Measurements from ENCODE around the gene FGF16. TPM values are rescaled to one million over a fixed set of nuclear protein-coding genes. Genes with fewer than 3 reads are reported as not detected.
A peak's percentile ranks its signal among the peaks of the same experiment; 100 is the strongest.
"Not testable (repeated sequence)": the region's sequence is repeated elsewhere in the genome, so short reads cannot be mapped to it uniquely, and the experiment has no call there.

The FGF16 gene
- total RNA-seq: not detected
- under 1 TPM in 1 of 2 donors, not detected in 1; 0.02 TPM for polyA plus RNA-seq
- long read RNA-seq, donor 1: 0 reads
- long read RNA-seq, donor 2: 0 reads
- long read RNA-seq, donor 3: 0 reads
- long read RNA-seq, donor 4: 0 reads
- long read RNA-seq, donor 5, partial matches to known transcripts: 0 of 1 reads
- long read RNA-seq, donor 5, other reads (novel, unspliced or antisense): 0 of 1 reads

DNA sequence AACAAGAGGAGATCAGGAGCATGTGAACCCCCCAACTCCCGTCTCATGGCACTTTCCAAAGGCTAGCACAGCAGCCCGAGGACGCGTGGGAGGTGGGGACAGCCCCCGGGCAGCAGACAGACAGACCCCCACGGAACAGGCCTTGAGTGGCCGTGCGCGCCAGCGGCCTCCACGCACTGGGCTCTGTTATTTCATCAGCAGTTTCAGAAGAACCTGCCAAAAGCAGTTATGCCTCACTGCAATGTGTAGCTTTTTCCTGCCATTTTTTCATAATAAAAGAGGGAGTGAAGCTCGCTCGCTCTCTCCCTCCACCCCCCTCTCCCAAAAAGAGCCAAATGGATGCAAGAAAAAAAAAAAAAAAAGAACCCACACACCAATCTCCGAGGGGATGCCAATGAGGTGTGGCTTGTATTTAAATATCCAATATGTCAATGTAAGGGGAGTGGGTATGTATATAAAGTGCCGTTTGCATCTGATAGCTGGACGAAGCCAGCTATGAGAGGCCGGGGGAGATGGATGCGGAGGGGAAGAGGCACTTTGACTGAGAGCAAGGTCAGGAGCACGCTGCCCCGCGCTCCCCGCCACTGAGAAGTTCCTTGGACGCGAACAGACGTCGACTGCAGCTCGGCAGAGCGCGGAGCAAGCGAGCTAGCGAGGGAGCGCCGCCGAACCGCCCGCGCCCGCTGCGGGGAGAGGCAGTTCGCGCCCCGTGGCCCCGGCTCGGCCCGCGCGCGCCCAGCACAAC lies at the start of gene FGF16:
FGF16 (plus strand) TSS at position 482 of the 745 bp plus-strand sequence. CDS start 286 bp downstream, outside the sequence.
- 11 to 38% methylated on average over 17 to 48 of the region's 48 CpGs for WGBS, 2 donors
- Histone ChIP-seq H3K9me3 (ENCODE audit: control insufficient read depth in 4 of 4, insufficient read depth in 3 of 4, low read length in 3 of 4) (no peaks in the 10 kb centered on the region), H3K27me3 (ENCODE audit: control insufficient read depth in 3 of 3, insufficient read depth in 3 of 3, low read length in 2 of 3) (no peaks in the 10 kb centered on the region), H3K36me3 (ENCODE audit: control insufficient read depth in 4 of 4, insufficient read depth in 4 of 4, low read length in 4 of 4) (no peaks in the 10 kb centered on the region), H3K4me1 (ENCODE audit: control insufficient read depth in 5 of 5, insufficient read depth in 5 of 5, low read length in 5 of 5) (peaks cover 0 to 15% (median 0%) of the 10 kb centered on the region in 5 donors), H3K9ac (ENCODE audit: insufficient read depth in 1 of 2, low read length in 2 of 2) (no peak within 1 kb of the TSS), H3K27ac (ENCODE audit: low read depth in 1 of 2, low read length in 1 of 2) (no peak within 1 kb of the TSS), H3K4me3 (no peak within 1 kb of the TSS)
- DNase-seq (peak in 2 of 3 donors; percentile 34 to 52), ATAC-seq (ENCODE audit: insufficient read depth, low FRiP score) (no peak)
- TF ChIP-seq, protein P1, sequence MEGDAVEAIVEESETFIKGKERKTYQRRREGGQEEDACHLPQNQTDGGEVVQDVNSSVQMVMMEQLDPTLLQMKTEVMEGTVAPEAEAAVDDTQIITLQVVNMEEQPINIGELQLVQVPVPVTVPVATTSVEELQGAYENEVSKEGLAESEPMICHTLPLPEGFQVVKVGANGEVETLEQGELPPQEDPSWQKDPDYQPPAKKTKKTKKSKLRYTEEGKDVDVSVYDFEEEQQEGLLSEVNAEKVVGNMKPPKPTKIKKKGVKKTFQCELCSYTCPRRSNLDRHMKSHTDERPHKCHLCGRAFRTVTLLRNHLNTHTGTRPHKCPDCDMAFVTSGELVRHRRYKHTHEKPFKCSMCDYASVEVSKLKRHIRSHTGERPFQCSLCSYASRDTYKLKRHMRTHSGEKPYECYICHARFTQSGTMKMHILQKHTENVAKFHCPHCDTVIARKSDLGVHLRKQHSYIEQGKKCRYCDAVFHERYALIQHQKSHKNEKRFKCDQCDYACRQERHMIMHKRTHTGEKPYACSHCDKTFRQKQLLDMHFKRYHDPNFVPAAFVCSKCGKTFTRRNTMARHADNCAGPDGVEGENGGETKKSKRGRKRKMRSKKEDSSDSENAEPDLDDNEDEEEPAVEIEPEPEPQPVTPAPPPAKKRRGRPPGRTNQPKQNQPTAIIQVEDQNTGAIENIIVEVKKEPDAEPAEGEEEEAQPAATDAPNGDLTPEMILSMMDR (IDR thresholded peaks at IDR 0.05; ENCODE audit: control extremely low read depth, extremely low read depth): no peak

DNA sequence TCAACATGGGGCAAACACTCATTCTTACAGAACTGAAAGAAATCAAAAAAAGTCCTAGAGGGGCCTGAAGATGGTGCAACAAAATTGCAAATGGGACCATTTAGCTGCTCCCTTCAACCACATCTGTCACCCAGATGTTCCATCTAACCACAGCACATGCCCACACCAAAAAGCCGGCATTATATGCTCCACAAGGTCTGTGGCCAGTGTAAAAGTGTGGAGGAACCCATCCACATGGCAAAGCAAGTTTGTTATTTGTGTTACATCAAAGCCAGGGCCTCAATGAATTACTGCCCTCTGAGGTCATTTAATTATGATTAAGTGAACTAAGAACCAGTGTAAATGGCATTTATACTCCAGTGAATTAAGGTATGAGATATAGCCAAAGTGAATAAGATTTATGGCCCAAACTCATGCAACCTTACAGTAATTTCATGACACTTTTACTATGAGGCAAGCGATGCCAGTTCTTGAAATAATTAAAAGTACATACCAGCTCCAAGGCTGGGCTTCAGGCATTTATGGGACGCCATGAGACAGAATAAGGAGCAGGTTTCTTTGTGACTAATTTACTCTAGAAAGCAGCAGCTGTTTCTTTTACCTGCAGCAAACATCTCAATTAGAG lies 48.7 kb upstream of the FGF16 start:
- Histone ChIP-seq H3K27ac (ENCODE audit: low read depth in 1 of 2, low read length in 1 of 2) (no peak overlapping the region), H3K4me3 (no peak overlapping the region), H3K36me3 (ENCODE audit: control insufficient read depth in 4 of 4, insufficient read depth in 4 of 4, low read length in 4 of 4) (no peaks in the 10 kb centered on the region), H3K27me3 (ENCODE audit: control insufficient read depth in 3 of 3, insufficient read depth in 3 of 3, low read length in 2 of 3) (no peaks in the 10 kb centered on the region), H3K4me1 (ENCODE audit: control insufficient read depth in 5 of 5, insufficient read depth in 5 of 5, low read length in 5 of 5) (no peaks in the 10 kb centered on the region), H3K9me3 (ENCODE audit: control insufficient read depth in 4 of 4, insufficient read depth in 3 of 4, low read length in 3 of 4) (no peaks in the 10 kb centered on the region), H3K9ac (ENCODE audit: insufficient read depth in 1 of 2, low read length in 2 of 2) (no peak overlapping the region)
- TF ChIP-seq, protein P1 (IDR thresholded peaks at IDR 0.05; ENCODE audit: control extremely low read depth, extremely low read depth): no peak
- ATAC-seq (ENCODE audit: insufficient read depth, low FRiP score): no peak
- 69 to 98% methylated on average over 3 of the region's 3 CpGs for WGBS, 2 donors
- no peak for DNase-seq

DNA sequence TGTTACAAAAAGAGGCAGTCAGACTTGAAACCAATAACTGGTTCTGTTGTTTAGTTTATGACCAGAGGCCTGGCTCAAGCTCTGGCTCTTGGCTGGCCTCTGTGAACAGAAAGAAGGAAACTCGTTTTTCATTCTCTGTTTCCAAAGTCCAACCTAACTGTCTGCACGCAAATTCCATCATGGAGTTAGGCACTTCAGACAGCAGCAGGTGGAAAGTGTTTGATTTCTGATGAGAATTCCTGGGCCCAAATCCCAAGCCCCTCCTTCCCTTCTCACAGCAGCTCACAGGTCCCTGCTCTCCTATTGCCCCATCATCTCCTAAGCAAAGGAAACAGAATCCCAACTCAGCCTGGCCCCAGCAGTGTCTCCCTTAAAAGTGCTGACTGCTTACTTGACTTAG lies 42.8 kb upstream of the FGF16 start:
- ATAC-seq (ENCODE audit: insufficient read depth, low FRiP score): no peak
- Histone ChIP-seq H3K36me3 (ENCODE audit: control insufficient read depth in 4 of 4, insufficient read depth in 4 of 4, low read length in 4 of 4) (no peaks in the 10 kb centered on the region), H3K9ac (ENCODE audit: insufficient read depth in 1 of 2, low read length in 2 of 2) (no peak overlapping the region), H3K4me3 (no peak overlapping the region), H3K27ac (ENCODE audit: low read depth in 1 of 2, low read length in 1 of 2) (no peak overlapping the region), H3K9me3 (ENCODE audit: control insufficient read depth in 4 of 4, insufficient read depth in 3 of 4, low read length in 3 of 4) (no peaks in the 10 kb centered on the region), H3K27me3 (ENCODE audit: control insufficient read depth in 3 of 3, insufficient read depth in 3 of 3, low read length in 2 of 3) (no peaks in the 10 kb centered on the region), H3K4me1 (ENCODE audit: control insufficient read depth in 5 of 5, insufficient read depth in 5 of 5, low read length in 5 of 5) (no peaks in the 10 kb centered on the region)
- TF ChIP-seq, protein P1 (IDR thresholded peaks at IDR 0.05; ENCODE audit: control extremely low read depth, extremely low read depth): no peak
- peak in 2 of 3 donors; percentile 37 to 65 for DNase-seq
- whole genome bisulfite sequencing, 2 donors: 30 to 61% methylated on average over 2 of the region's 2 CpGs

DNA sequence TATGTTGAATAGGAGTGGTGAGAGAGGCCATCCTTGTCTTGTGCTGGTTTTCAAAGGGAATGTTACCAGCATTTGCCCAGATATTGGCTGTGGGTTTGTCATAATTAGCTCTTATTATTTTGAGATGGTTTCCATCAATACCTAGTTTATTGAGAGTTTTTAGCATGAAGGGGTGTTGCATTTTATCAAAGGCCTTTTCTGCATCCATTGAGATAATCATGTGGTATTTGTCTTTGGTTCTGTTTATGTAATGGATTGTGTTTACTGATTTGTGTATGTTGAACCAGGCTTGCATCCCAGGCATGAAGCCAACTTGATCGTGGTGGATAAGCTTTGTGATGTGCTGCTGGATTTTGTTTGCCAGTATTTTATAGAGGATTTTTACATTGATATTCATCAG lies 39.4 kb upstream of the FGF16 start:
- not testable (repeated sequence) for ATAC-seq (ENCODE audit: insufficient read depth, low FRiP score)

More for the DNA sequence above, 39.4 kb upstream of the FGF16 start:
- 44 to 56% methylated on average over 1 of the region's 1 CpG for WGBS, 2 donors
- not testable (repeated sequence) for H3K9ac ChIP-seq (ENCODE audit: insufficient read depth in 1 of 2, low read length in 2 of 2); H3K4me1 ChIP-seq (ENCODE audit: control insufficient read depth in 5 of 5, insufficient read depth in 5 of 5, low read length in 5 of 5); H3K27ac ChIP-seq (ENCODE audit: low read depth in 1 of 2, low read length in 1 of 2); H3K9me3 ChIP-seq (ENCODE audit: control insufficient read depth in 4 of 4, insufficient read depth in 3 of 4, low read length in 3 of 4); H3K36me3 ChIP-seq (ENCODE audit: control insufficient read depth in 4 of 4, insufficient read depth in 4 of 4, low read length in 4 of 4); H3K4me3 ChIP-seq; H3K27me3 ChIP-seq (ENCODE audit: control insufficient read depth in 3 of 3, insufficient read depth in 3 of 3, low read length in 2 of 3)
- DNase-seq: peak; percentile 58 to 74 (median 63)
